ENCODE measurements around the gene PDE3B. TPM values are rescaled to one million over a fixed set of nuclear protein-coding genes. Genes with fewer than 3 reads are reported as not detected.
"Not testable (repeated sequence)": the region's sequence is repeated elsewhere in the genome, so short reads cannot be mapped to it uniquely, and the experiment has no call there.

Gene PDE3B
- total RNA-seq, 3 donors from 2014 or later: 14.1 to 177 (median 17.3) TPM

DNA sequence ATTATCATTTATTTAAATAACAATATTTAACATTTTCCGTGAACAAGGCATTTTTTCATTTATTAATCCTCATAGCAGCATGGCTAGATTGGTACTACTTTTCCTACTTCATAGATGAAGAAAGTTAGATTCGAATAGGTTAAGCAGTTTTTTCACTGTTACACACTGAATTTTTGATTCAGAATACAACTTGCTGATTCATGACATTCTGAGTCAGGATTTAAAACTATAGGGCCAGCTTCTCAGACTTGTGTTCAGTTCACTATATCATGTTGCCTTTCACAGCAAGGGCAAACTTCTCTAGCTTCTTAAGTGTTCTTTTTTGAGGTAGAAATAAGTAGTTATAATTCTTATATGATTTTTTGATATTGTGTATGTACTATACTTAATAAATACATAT lies 216.9 kb downstream of the PDE3B start:
- no peak overlapping the region for H3K27ac ChIP-seq
- H3K4me3 ChIP-seq: no peak overlapping the region
- TF ChIP-seq POLR2A (IDR thresholded peaks at IDR 0.05) (no peak), POLR2AphosphoS5 (IDR thresholded peaks at IDR 0.05) (no peak)
- TF ChIP-seq, protein P1, sequence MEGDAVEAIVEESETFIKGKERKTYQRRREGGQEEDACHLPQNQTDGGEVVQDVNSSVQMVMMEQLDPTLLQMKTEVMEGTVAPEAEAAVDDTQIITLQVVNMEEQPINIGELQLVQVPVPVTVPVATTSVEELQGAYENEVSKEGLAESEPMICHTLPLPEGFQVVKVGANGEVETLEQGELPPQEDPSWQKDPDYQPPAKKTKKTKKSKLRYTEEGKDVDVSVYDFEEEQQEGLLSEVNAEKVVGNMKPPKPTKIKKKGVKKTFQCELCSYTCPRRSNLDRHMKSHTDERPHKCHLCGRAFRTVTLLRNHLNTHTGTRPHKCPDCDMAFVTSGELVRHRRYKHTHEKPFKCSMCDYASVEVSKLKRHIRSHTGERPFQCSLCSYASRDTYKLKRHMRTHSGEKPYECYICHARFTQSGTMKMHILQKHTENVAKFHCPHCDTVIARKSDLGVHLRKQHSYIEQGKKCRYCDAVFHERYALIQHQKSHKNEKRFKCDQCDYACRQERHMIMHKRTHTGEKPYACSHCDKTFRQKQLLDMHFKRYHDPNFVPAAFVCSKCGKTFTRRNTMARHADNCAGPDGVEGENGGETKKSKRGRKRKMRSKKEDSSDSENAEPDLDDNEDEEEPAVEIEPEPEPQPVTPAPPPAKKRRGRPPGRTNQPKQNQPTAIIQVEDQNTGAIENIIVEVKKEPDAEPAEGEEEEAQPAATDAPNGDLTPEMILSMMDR (IDR thresholded peaks at IDR 0.05): no peak
- H3K27me3 ChIP-seq: no peaks in the 10 kb centered on the region
- intact Hi-C loops (cut with DNase I; ENCODE audit: low total_unique reads): no loop called here
- no peaks in the 10 kb centered on the region for H3K36me3 ChIP-seq
- no peak for DNase-seq (ENCODE audit: low spot score in 2 of 2)
- H3K9me3 ChIP-seq: no peaks in the 10 kb centered on the region
- H3K4me1 ChIP-seq: no peaks in the 10 kb centered on the region

DNA sequence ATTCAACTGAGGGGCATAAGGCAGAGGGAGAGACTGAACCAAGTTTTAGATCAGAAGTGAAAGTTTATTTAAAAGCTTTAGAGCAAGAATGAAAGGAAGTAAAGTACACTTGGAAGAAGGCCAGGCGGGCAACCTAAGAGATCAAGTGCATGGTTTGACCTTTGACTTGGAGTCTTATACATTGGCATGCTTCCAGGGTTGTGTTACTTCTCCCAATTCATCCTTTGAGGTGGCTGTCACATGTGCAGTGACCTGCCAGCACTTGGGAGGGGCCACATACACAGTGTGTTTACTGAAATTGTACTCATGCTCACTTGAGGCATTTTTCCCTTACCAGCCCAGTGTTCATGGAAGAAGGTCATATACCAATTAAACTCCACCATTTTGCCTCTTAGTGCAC lies 218.1 kb downstream of the PDE3B start:
- intact Hi-C loops (cut with DNase I; ENCODE audit: low total_unique reads): no loop called here
- no peak overlapping the region for H3K27ac ChIP-seq
- H3K4me1 ChIP-seq: no peaks in the 10 kb centered on the region
- TF ChIP-seq, protein P1 (IDR thresholded peaks at IDR 0.05): no peak
- TF ChIP-seq POLR2A (IDR thresholded peaks at IDR 0.05) (no peak), POLR2AphosphoS5 (IDR thresholded peaks at IDR 0.05) (no peak)
- DNase-seq (ENCODE audit: low spot score in 2 of 2): no peak
- no peaks in the 10 kb centered on the region for H3K36me3 ChIP-seq
- no peaks in the 10 kb centered on the region for H3K27me3 ChIP-seq
- no peaks in the 10 kb centered on the region for H3K9me3 ChIP-seq
- H3K4me3 ChIP-seq: no peak overlapping the region

DNA sequence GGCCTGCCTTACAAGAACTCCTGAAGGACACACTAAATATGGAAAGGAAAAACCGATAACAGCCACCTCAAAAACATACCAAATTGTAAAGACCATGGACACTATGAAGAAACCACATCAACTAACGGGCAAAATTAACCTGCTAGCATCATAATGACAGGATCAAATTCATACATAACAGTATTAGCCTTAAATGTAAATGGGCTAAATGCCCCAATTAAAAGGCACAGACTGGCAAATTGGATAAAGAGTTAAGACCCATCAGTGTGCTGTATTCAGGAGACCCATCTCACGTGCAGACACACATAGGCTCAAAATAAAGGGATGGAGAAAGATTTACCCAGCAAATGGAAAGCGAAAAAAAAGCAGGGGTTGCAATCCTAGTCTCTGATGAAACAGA lies 220.2 kb downstream of the PDE3B start:
- H3K4me3 ChIP-seq; H3K4me1 ChIP-seq; H3K36me3 ChIP-seq; H3K9me3 ChIP-seq; intact Hi-C loops (cut with DNase I; ENCODE audit: low total_unique reads); DNase-seq (ENCODE audit: low spot score in 2 of 2); H3K27ac ChIP-seq; H3K27me3 ChIP-seq: not testable (repeated sequence)

DNA sequence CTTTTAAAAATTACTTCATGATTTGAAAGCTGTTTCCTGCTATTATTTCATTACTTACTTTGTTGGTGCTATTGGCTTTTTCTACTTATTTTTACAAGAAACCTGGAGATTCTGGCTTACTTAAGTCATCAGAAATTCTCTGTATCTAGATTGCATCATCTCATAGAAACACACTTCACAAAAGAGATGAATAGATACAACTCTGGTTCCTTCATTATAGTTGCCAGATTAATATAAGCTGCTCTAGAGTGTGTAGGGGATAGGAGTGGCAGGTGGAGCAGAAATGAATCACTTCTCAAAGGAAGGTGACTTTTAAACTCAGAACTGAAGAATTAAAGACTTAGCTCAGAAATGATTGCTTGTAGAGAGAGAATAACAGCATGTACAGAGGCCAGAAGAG lies 228.4 kb downstream of the PDE3B start:
- DNase-seq (ENCODE audit: low spot score in 2 of 2): no peak
- H3K36me3 ChIP-seq: no peaks in the 10 kb centered on the region
- H3K4me3 ChIP-seq: no peak overlapping the region
- intact Hi-C loops (cut with DNase I; ENCODE audit: low total_unique reads): no loop called here
- no peaks in the 10 kb centered on the region for H3K27me3 ChIP-seq
- H3K27ac ChIP-seq: no peak overlapping the region
- no peaks in the 10 kb centered on the region for H3K9me3 ChIP-seq
- H3K4me1 ChIP-seq: no peaks in the 10 kb centered on the region
- TF ChIP-seq, protein P1 (IDR thresholded peaks at IDR 0.05): no peak
- TF ChIP-seq POLR2A (IDR thresholded peaks at IDR 0.05) (no peak), POLR2AphosphoS5 (IDR thresholded peaks at IDR 0.05) (no peak)

DNA sequence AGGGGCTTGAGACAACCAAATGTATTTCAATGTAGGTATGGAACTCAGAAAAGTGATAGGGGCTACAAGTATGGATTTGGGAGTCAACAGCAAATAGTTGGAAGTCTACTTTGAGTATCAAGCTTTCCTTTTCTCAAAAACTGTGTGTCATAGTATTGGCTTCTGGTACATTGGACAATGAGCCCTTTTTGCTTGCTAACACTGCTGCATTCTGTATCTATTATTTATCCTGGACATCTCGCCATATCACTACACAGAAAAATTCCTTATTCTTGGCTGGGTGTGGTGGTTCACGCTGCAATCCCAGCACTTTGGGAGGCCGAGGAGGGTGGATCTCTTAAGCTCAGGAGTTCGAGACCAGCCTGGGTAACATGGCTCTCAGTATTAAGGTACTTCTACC lies 230.0 kb downstream of the PDE3B start:
- Histone ChIP-seq H3K4me3 (no peak overlapping the region), H3K4me1 (no peaks in the 10 kb centered on the region), H3K36me3 (no peaks in the 10 kb centered on the region), H3K9me3 (no peaks in the 10 kb centered on the region), H3K27ac (no peak overlapping the region), H3K27me3 (no peaks in the 10 kb centered on the region)
- intact Hi-C loops (cut with DNase I; ENCODE audit: low total_unique reads): no loop called here
- DNase-seq (ENCODE audit: low spot score in 2 of 2): no peak
- TF ChIP-seq POLR2A (IDR thresholded peaks at IDR 0.05) (no peak), POLR2AphosphoS5 (IDR thresholded peaks at IDR 0.05) (no peak)
- TF ChIP-seq, protein P1 (IDR thresholded peaks at IDR 0.05): no peak

DNA sequence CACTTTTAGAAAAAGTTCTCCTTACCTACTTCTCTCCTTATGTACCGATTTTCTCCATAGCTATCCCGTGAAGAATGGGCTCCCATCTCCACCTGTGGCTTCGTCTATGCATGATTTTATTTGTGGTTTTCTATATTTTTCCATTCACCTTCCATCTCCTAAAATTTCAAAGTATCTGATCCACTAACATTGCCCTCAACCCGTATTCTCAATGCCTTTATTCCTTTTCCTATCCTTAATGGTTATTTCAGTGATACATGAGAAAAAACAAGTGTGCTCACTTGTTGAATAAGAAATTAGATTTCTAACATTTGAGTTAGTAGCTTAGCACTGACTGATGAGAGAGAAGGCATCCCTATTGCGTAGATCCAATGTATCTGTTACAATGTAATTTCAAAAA lies 231.6 kb downstream of the PDE3B start:
- no peaks in the 10 kb centered on the region for H3K9me3 ChIP-seq
- H3K27ac ChIP-seq: no peak overlapping the region
- no peaks in the 10 kb centered on the region for H3K36me3 ChIP-seq
- DNase-seq (ENCODE audit: low spot score in 2 of 2): no peak
- no peaks in the 10 kb centered on the region for H3K27me3 ChIP-seq
- H3K4me1 ChIP-seq: no peaks in the 10 kb centered on the region
- H3K4me3 ChIP-seq: no peak overlapping the region
- intact Hi-C loops (cut with DNase I; ENCODE audit: low total_unique reads): no loop called here
- TF ChIP-seq, protein P1 (IDR thresholded peaks at IDR 0.05): no peak
- TF ChIP-seq POLR2A (IDR thresholded peaks at IDR 0.05) (no peak), POLR2AphosphoS5 (IDR thresholded peaks at IDR 0.05) (no peak)

Data from breast epithelium (tissue), 4 donors.